ENCODE results near the gene SLC35B3. TPM values are rescaled to one million over a fixed set of nuclear protein-coding genes. Genes with fewer than 3 reads are reported as not detected.
A peak's percentile ranks its signal among the peaks of the same experiment; 100 is the strongest.

SLC35B3 gene
- total and polyA plus RNA-seq, 2 donors (not counting 3 experiments of a cell fraction or from before 2014, with no cell fraction given) = 11.9 to 21.5 TPM

DNA sequence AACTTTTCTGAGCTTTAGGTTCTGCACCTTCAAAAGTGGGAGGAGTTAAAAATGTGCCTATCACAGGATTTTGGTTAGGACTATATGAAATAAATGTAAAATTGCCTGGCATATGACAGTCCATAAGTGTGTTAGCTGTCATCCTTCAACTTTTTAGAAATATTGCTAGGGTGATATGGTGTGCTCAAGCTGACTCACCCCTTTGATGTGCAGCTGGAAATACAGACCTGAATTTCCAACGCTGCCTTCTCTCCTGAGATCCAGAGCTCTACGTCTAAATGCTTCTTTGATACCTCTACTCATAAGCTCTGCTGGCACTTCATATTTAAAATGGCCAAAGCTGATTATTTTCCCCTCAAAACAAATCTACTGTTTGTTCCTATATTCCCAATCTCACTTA, 2.7 kb downstream of the SLC35B3 start:
- POLR2A ChIA-PET = no interaction called here
- no peak overlapping the region for H3K27ac ChIP-seq (ENCODE audit: insufficient read depth, low read depth, low read length)
- peaks cover 21% of the 10 kb centered on the region for H3K4me1 ChIP-seq (ENCODE audit: control insufficient read depth, extremely low read depth, insufficient read depth, low read length)
- H3K9ac ChIP-seq (replicated peaks; ENCODE audit: extremely low read depth, insufficient read depth, low read length) = no peak overlapping the region
- dilution Hi-C loops (cut with MboI; ENCODE audit: extremely low pct_ligation_motif_present, low sequenced_read_pairs) = no loop called here
- no peak overlapping the region for H2AFZ ChIP-seq (ENCODE audit: low read depth, low read length)
- FAIRE-seq = no peak
- no peaks in the 10 kb centered on the region for H4K20me1 ChIP-seq (replicated peaks; ENCODE audit: control insufficient read depth, extremely low read depth, insufficient read depth, low read length)
- BruUV-seq (replicated peaks) = no TSS peak
- no peak for TF ChIP-seq GATA2 (IDR thresholded peaks at IDR 0.05; ENCODE audit: insufficient read depth, insufficient read length, low read depth, low read length)
- TF ChIP-seq EZH2 (IDR thresholded peaks at IDR 0.05; ENCODE audit: borderline replicate concordance, low read depth, low read length, severe bottlenecking) = no peak
- no peak for TF ChIP-seq MYC (IDR thresholded peaks at IDR 0.05; ENCODE audit: low read depth, low read length)
- no peak for TF ChIP-seq FOS (IDR thresholded peaks at IDR 0.05; ENCODE audit: borderline replicate concordance, insufficient read depth, low read length)
- TF ChIP-seq POLR2A (IDR thresholded peaks at IDR 0.05; ENCODE audit: low read depth, low read length) = no peak
- no peak for TF ChIP-seq JUN (IDR thresholded peaks at IDR 0.05; ENCODE audit: borderline replicate concordance, insufficient read depth, insufficient read length, low read depth)
- TF ChIP-seq, protein P1, sequence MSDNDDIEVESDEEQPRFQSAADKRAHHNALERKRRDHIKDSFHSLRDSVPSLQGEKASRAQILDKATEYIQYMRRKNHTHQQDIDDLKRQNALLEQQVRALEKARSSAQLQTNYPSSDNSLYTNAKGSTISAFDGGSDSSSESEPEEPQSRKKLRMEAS (IDR thresholded peaks at IDR 0.05; ENCODE audit: insufficient read depth, insufficient read length) = no peak
- no peak for TF ChIP-seq POLR2AphosphoS5 (IDR thresholded peaks at IDR 0.05; ENCODE audit: insufficient read depth, low read depth, low read length)
- TF ChIP-seq, protein P2, sequence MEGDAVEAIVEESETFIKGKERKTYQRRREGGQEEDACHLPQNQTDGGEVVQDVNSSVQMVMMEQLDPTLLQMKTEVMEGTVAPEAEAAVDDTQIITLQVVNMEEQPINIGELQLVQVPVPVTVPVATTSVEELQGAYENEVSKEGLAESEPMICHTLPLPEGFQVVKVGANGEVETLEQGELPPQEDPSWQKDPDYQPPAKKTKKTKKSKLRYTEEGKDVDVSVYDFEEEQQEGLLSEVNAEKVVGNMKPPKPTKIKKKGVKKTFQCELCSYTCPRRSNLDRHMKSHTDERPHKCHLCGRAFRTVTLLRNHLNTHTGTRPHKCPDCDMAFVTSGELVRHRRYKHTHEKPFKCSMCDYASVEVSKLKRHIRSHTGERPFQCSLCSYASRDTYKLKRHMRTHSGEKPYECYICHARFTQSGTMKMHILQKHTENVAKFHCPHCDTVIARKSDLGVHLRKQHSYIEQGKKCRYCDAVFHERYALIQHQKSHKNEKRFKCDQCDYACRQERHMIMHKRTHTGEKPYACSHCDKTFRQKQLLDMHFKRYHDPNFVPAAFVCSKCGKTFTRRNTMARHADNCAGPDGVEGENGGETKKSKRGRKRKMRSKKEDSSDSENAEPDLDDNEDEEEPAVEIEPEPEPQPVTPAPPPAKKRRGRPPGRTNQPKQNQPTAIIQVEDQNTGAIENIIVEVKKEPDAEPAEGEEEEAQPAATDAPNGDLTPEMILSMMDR (IDR thresholded peaks at IDR 0.05; ENCODE audit: extremely low read depth in 1 of 2, insufficient read depth in 1 of 2, low read depth in 1 of 2, low read length in 2 of 2) = no peak
- CTCF ChIA-PET = no interaction called here
- no peaks in the 10 kb centered on the region for H3K9me3 ChIP-seq (replicated peaks; ENCODE audit: control insufficient read depth, insufficient read depth, low read length)
- H3K4me3 ChIP-seq (replicated peaks in 1 of 3; ENCODE audit: insufficient read depth in 1 of 3, low read depth in 1 of 3, low read length in 3 of 3) = no peak overlapping the region
- intact Hi-C loops (cut with micrococcal nuclease) = loop anchor here (10.0 kb wide), 1 partner anchor 1992 kb away; no protein-coding TSS in a partner anchor
- DNase-seq (ENCODE audit: low read depth, low spot score) = no peak
- H3K36me3 ChIP-seq (ENCODE audit: control insufficient read depth in 2 of 2, extremely low read depth in 1 of 2, insufficient read depth in 2 of 2, low read length in 2 of 2) = peaks cover 0 to 2% of the 10 kb centered on the region in 2 experiments
- no peaks in the 10 kb centered on the region for H3K9me1 ChIP-seq (replicated peaks; ENCODE audit: control insufficient read depth, extremely low read depth, insufficient read depth, low read length)
- peak overlapping the region; percentile 98 for H3K4me2 ChIP-seq (ENCODE audit: insufficient read depth, low read length)
- no peaks in the 10 kb centered on the region for H3K27me3 ChIP-seq (ENCODE audit: control insufficient read depth in 2 of 2, insufficient read depth in 2 of 2, low read length in 2 of 2)
- peaks cover 38% of the 10 kb centered on the region for H3K79me2 ChIP-seq (ENCODE audit: control insufficient read depth, insufficient read depth, low read length)

Data from endothelial cell of umbilical vein (primary cell).